ENCODE data around the gene NDST3. TPM values are rescaled to one million over a fixed set of nuclear protein-coding genes. Genes with fewer than 3 reads are reported as not detected.
"Not testable (repeated sequence)": the region's sequence is repeated elsewhere in the genome, so short reads cannot be mapped to it uniquely, and the experiment has no call there.

NDST3 gene
- total RNA-seq, 1 experiment from 2014 or later: 0.07 TPM

GRCh38 chr4:118254368-118254767, 220.1 kb downstream of the NDST3 start:
- no peak for DNase-seq
- Histone ChIP-seq H3K4me3 (ENCODE audit: insufficient read depth, low read depth, low read length) (no peak overlapping the region), H3K36me3 (replicated peaks; ENCODE audit: control insufficient read depth, insufficient read depth, low read length) (no peaks in the 10 kb centered on the region), H3K27me3 (ENCODE audit: control insufficient read depth, insufficient read depth, low read length) (no peaks in the 10 kb centered on the region)

- H3K4me3 ChIP-seq (ENCODE audit: insufficient read depth, low read depth, low read length): no peak overlapping the region
- H3K27me3 ChIP-seq (ENCODE audit: control insufficient read depth, insufficient read depth, low read length): no peaks in the 10 kb centered on the region
- H3K36me3 ChIP-seq (replicated peaks; ENCODE audit: control insufficient read depth, insufficient read depth, low read length): no peaks in the 10 kb centered on the region
- DNase-seq: no peak
Measured at GRCh38 chr4:118259111-118259510, 224.8 kb downstream of the NDST3 start.

- no peaks in the 10 kb centered on the region for H3K36me3 ChIP-seq (replicated peaks; ENCODE audit: control insufficient read depth, insufficient read depth, low read length)
- DNase-seq: no peak
- H3K27me3 ChIP-seq (ENCODE audit: control insufficient read depth, insufficient read depth, low read length): no peaks in the 10 kb centered on the region
- H3K4me3 ChIP-seq (ENCODE audit: insufficient read depth, low read depth, low read length): no peak overlapping the region
Measured at GRCh38 chr4:118260309-118260708, 226.0 kb downstream of the NDST3 start.

- no peaks in the 10 kb centered on the region for H3K27me3 ChIP-seq (ENCODE audit: control insufficient read depth, insufficient read depth, low read length)
- no peaks in the 10 kb centered on the region for H3K36me3 ChIP-seq (replicated peaks; ENCODE audit: control insufficient read depth, insufficient read depth, low read length)
- DNase-seq: no peak
Measured at GRCh38 chr4:118264096-118264495, 229.8 kb downstream of the NDST3 start.

GRCh38 chr4:118265312-118266144, 231.2 kb downstream of the NDST3 start:
- peak overlapping the region; percentile 30; the same call in 1 of the 2 replicates for H3K4me3 ChIP-seq (ENCODE audit: insufficient read depth, low read depth, low read length)
- H3K36me3 ChIP-seq (replicated peaks; ENCODE audit: control insufficient read depth, insufficient read depth, low read length): no peaks in the 10 kb centered on the region
- H3K27me3 ChIP-seq (ENCODE audit: control insufficient read depth, insufficient read depth, low read length): no peaks in the 10 kb centered on the region
- no peak for DNase-seq

More at GRCh38 chr4:118264096-118264495, 229.8 kb downstream of the NDST3 start:
- no peak overlapping the region for H3K4me3 ChIP-seq (ENCODE audit: insufficient read depth, low read depth, low read length)

- H3K27me3 ChIP-seq (ENCODE audit: control insufficient read depth, insufficient read depth, low read length); H3K36me3 ChIP-seq (replicated peaks; ENCODE audit: control insufficient read depth, insufficient read depth, low read length); H3K4me3 ChIP-seq (ENCODE audit: insufficient read depth, low read depth, low read length); DNase-seq: not testable (repeated sequence)
Measured at GRCh38 chr4:118266145-118266496, 231.8 kb downstream of the NDST3 start.

GRCh38 chr4:118268780-118269179, 234.5 kb downstream of the NDST3 start:
- Histone ChIP-seq H3K4me3 (ENCODE audit: insufficient read depth, low read depth, low read length) (no peak overlapping the region), H3K36me3 (replicated peaks; ENCODE audit: control insufficient read depth, insufficient read depth, low read length) (no peaks in the 10 kb centered on the region), H3K27me3 (ENCODE audit: control insufficient read depth, insufficient read depth, low read length) (no peaks in the 10 kb centered on the region)
- no peak for DNase-seq

- DNase-seq: peak; percentile 20
- Histone ChIP-seq H3K4me3 (ENCODE audit: insufficient read depth, low read depth, low read length) (no peak overlapping the region), H3K27me3 (ENCODE audit: control insufficient read depth, insufficient read depth, low read length) (no peaks in the 10 kb centered on the region), H3K36me3 (replicated peaks; ENCODE audit: control insufficient read depth, insufficient read depth, low read length) (no peaks in the 10 kb centered on the region)
Measured at GRCh38 chr4:118270492-118270891, 236.2 kb downstream of the NDST3 start.

- Histone ChIP-seq H3K4me3 (ENCODE audit: insufficient read depth, low read depth, low read length) (no peak overlapping the region), H3K36me3 (replicated peaks; ENCODE audit: control insufficient read depth, insufficient read depth, low read length) (no peaks in the 10 kb centered on the region), H3K27me3 (ENCODE audit: control insufficient read depth, insufficient read depth, low read length) (no peaks in the 10 kb centered on the region)
- no peak for DNase-seq
Measured at GRCh38 chr4:118271788-118272187, 237.5 kb downstream of the NDST3 start.

- H3K4me3 ChIP-seq (ENCODE audit: insufficient read depth, low read depth, low read length): no peak overlapping the region
- no peaks in the 10 kb centered on the region for H3K36me3 ChIP-seq (replicated peaks; ENCODE audit: control insufficient read depth, insufficient read depth, low read length)
- DNase-seq: no peak
- H3K27me3 ChIP-seq (ENCODE audit: control insufficient read depth, insufficient read depth, low read length): no peaks in the 10 kb centered on the region
Measured at GRCh38 chr4:118273642-118274041, 239.4 kb downstream of the NDST3 start.

- no peak overlapping the region for H3K4me3 ChIP-seq (ENCODE audit: insufficient read depth, low read depth, low read length)
- H3K27me3 ChIP-seq (ENCODE audit: control insufficient read depth, insufficient read depth, low read length): no peaks in the 10 kb centered on the region
- H3K36me3 ChIP-seq (replicated peaks; ENCODE audit: control insufficient read depth, insufficient read depth, low read length): peaks cover 5% of the 10 kb centered on the region; the same call in 1 of the 2 replicates
- DNase-seq: no peak
Measured at GRCh38 chr4:118276580-118276979, 242.3 kb downstream of the NDST3 start.

- no peaks in the 10 kb centered on the region for H3K27me3 ChIP-seq (ENCODE audit: control insufficient read depth, insufficient read depth, low read length)
- H3K4me3 ChIP-seq (ENCODE audit: insufficient read depth, low read depth, low read length): no peak overlapping the region
- peaks cover 5% of the 10 kb centered on the region; the same call in 1 of the 2 replicates for H3K36me3 ChIP-seq (replicated peaks; ENCODE audit: control insufficient read depth, insufficient read depth, low read length)
- DNase-seq: no peak
Measured at GRCh38 chr4:118277243-118277642, 243.0 kb downstream of the NDST3 start.

- H3K27me3 ChIP-seq (ENCODE audit: control insufficient read depth, insufficient read depth, low read length): no peaks in the 10 kb centered on the region
- peak overlapping the region; percentile 97 for H3K4me3 ChIP-seq (ENCODE audit: insufficient read depth, low read depth, low read length)
- DNase-seq: peak; percentile 93
- H3K36me3 ChIP-seq (replicated peaks; ENCODE audit: control insufficient read depth, insufficient read depth, low read length): peaks cover 5% of the 10 kb centered on the region; the same call in 1 of the 2 replicates
Measured at GRCh38 chr4:118278473-118279274, 244.4 kb downstream of the NDST3 start.

GRCh38 chr4:118279328-118279727, 245.0 kb downstream of the NDST3 start:
- DNase-seq: no peak
- no peaks in the 10 kb centered on the region for H3K27me3 ChIP-seq (ENCODE audit: control insufficient read depth, insufficient read depth, low read length)
- H3K36me3 ChIP-seq (replicated peaks; ENCODE audit: control insufficient read depth, insufficient read depth, low read length): peaks cover 5% of the 10 kb centered on the region; the same call in 1 of the 2 replicates
- peak overlapping the region; percentile 97 for H3K4me3 ChIP-seq (ENCODE audit: insufficient read depth, low read depth, low read length)

GRCh38 chr4:118279920-118280432, 245.7 kb downstream of the NDST3 start:
- Histone ChIP-seq H3K4me3 (ENCODE audit: insufficient read depth, low read depth, low read length) (peak overlapping the region; percentile 97), H3K27me3 (ENCODE audit: control insufficient read depth, insufficient read depth, low read length) (no peaks in the 10 kb centered on the region), H3K36me3 (replicated peaks; ENCODE audit: control insufficient read depth, insufficient read depth, low read length) (peaks cover 5% of the 10 kb centered on the region; the same call in 1 of the 2 replicates)
- DNase-seq: no peak

Data from H7 (cell line).